K562 (cell line): Measurements from ENCODE around the gene SBK1. TPM values are rescaled to one million over a fixed set of nuclear protein-coding genes. Genes with fewer than 3 reads are reported as not detected.

Experiments used
- polyA plus RNA-seq, 8 experiments: library from polyadenylated mRNA; depleted of rRNA in 4 of 8; stranded (reverse) in 5 of 8; unstranded in 3 of 8; fragments of >200 nt; fragmentation: Nextera tagmentation in 2 of 8; fragmentation: Illumina TruSeq in 1 of 8; extraction: Ambion mirVana in 2 of 8; extraction: Trizol in 1 of 8; gene quantifications; 2 replicates each; pipeline versions ENCODE4 v1.2.1 to v1.2.3, GENCODE V29; 2011 to 2014; ENCODE audit warnings: inconsistent platforms in 1 of 8, missing spikeins in 1 of 8
- total RNA-seq, 7 experiments: library from RNA; depleted of rRNA in 6 of 7; stranded (reverse); fragments of >200 nt in 6 of 7; fragmentation: Illumina TruSeq in 2 of 7; extraction: Trizol in 2 of 7; gene quantifications; 2 replicates each; pipeline versions ENCODE4 v1.2.1 to v1.2.3, GENCODE V29; 2011 to 2021; ENCODE audit warnings: low replicate concordance in 1 of 7
- TF ChIP-seq, protein P1 (sequence below), 2 experiments: fragments of 450-650 bp; IDR thresholded peaks; 2 replicates each; pipeline ENCODE4 v1.6.1; 2016; ENCODE audit warnings: mild to moderate bottlenecking in 2 of 2, borderline replicate concordance in 1 of 2, low read depth in 1 of 2, moderate library complexity in 1 of 2
- TF ChIP-seq, protein P2 (sequence below), 3 experiments: IDR thresholded peaks in 2 of 3; conservative IDR thresholded peaks in 1 of 3; 2 replicates each; pipeline ENCODE4 v1.5.1; 2011 to 2012; ENCODE audit warnings: low read length in 3 of 3, mild to moderate bottlenecking in 3 of 3, control low read depth in 2 of 3, improper control_type of control experiment in 1 of 3, inconsistent platforms in 1 of 3, low read depth in 1 of 3, mixed read lengths in 1 of 3, moderate library complexity in 1 of 3; ENCODE audit not compliant: insufficient read depth in 2 of 3

The SBK1 gene
- total and polyA plus RNA-seq, 9 of the 15 experiments (the other 6 are each of a cell fraction or from before 2014, with no cell fraction given) = 0.01 to 0.07 (median 0.03) TPM; not detected in 6

GRCh38 chr16:28321700-28322411 lies 29.5 kb downstream of the SBK1 start (continued):
- TF ChIP-seq, protein P1, sequence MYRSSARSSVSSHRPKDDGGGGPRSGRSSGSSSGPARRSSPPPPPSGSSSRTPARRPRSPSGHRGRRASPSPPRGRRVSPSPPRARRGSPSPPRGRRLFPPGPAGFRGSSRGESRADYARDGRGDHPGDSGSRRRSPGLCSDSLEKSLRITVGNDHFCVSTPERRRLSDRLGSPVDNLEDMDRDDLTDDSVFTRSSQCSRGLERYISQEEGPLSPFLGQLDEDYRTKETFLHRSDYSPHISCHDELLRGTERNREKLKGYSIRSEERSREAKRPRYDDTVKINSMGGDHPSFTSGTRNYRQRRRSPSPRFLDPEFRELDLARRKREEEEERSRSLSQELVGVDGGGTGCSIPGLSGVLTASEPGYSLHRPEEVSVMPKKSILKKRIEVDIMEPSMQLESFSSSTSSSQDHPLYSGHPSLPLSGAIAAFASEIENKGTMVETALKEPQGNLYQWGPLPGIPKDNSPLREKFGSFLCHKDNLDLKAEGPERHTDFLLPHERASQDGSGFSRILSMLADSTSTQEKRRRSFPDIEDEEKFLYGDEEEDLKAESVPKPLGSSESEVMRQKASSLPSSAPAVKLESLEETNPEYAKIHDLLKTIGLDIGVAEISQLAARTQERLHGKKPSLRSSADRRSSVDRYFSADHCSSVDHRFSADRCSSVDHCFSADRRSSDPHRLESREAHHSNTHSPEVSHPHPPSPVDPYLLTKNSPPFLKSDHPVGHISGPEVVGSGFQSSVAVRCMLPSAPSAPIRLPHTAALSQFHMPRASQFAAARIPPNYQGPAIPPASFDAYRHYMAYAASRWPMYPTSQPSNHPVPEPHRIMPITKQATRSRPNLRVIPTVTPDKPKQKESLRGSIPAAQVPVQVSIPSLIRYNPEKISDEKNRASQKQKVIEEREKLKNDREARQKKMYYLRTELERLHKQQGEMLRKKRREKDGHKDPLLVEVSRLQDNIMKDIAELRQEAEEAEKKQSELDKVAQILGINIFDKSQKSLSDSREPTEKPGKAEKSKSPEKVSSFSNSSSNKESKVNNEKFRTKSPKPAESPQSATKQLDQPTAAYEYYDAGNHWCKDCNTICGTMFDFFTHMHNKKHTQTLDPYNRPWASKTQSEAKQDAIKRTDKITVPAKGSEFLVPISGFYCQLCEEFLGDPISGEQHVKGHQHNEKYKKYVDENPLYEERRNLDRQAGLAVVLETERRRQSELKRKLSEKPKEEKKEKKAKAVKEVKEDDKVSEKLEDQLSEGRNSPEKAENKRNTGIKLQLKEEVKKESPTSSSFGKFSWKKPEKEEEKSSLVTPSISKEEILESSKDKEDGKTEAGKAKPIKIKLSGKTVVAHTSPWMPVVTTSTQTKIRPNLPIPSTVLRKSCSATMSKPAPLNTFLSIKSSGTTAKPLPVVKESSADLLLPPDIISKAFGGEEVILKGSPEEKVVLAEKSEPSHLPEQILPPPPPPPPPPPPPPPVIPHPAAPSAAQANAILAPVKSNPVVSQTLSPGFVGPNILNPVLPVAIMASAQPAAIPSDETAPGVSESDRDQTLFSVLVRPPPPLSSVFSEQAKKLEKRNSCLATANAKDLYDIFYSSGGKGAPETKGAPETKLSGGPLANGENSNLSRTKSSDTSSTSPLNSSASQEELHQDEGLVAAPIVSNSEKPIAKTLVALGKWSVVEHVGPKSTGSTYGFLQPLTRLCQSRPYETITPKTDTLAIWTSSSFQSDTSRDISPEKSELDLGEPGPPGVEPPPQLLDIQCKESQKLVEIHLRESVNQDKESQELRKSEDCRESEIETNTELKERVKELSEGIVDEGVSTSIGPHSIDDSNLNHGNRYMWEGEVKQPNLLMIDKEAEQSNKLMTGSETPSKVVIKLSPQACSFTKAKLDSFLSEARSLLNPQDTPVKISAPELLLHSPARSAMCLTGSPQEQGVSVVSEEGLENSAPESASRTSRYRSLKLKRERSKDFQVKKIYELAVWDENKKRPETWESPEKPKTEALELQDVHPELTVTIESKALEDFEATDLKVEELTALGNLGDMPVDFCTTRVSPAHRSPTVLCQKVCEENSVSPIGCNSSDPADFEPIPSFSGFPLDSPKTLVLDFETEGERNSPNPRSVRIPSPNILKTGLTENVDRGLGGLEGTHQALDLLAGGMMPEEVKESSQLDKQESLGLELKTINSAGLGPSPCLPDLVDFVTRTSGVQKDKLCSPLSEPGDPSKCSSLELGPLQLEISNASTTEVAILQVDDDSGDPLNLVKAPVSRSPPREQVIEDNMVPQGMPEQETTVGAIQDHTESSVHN (IDR thresholded peaks at IDR 0.05; ENCODE audit: borderline replicate concordance in 1 of 2, low read depth in 1 of 2) = no peak
- TF ChIP-seq, protein P2, sequence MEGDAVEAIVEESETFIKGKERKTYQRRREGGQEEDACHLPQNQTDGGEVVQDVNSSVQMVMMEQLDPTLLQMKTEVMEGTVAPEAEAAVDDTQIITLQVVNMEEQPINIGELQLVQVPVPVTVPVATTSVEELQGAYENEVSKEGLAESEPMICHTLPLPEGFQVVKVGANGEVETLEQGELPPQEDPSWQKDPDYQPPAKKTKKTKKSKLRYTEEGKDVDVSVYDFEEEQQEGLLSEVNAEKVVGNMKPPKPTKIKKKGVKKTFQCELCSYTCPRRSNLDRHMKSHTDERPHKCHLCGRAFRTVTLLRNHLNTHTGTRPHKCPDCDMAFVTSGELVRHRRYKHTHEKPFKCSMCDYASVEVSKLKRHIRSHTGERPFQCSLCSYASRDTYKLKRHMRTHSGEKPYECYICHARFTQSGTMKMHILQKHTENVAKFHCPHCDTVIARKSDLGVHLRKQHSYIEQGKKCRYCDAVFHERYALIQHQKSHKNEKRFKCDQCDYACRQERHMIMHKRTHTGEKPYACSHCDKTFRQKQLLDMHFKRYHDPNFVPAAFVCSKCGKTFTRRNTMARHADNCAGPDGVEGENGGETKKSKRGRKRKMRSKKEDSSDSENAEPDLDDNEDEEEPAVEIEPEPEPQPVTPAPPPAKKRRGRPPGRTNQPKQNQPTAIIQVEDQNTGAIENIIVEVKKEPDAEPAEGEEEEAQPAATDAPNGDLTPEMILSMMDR (IDR thresholded peaks at IDR 0.05 in 2 of 3, conservative IDR thresholded peaks at IDR 0.05 in 1 of 3; ENCODE audit: insufficient read depth in 2 of 3, low read depth in 1 of 3, low read length in 3 of 3) = peak; percentile 66 to 85 (median 80)
